HG03439 (cell line): ENCODE measurements around the gene CCDC15.
"Not testable (repeated sequence)": the region's sequence is repeated elsewhere in the genome, so short reads cannot be mapped to it uniquely, and the experiment has no call there.

Experiments
- ATAC-seq: cut with Tn5 transposase; IDR thresholded peaks from one replicate; pipeline ENCODE4 v1.9.1; 2021; ENCODE audit warnings: mild to moderate bottlenecking, moderate library complexity; ENCODE audit not compliant: unreplicated experiment

CCDC15 gene

GRCh38 chr11:124988063-124988462 is 34.1 kb downstream of the CCDC15 start:
- no peak for ATAC-seq

DNA sequence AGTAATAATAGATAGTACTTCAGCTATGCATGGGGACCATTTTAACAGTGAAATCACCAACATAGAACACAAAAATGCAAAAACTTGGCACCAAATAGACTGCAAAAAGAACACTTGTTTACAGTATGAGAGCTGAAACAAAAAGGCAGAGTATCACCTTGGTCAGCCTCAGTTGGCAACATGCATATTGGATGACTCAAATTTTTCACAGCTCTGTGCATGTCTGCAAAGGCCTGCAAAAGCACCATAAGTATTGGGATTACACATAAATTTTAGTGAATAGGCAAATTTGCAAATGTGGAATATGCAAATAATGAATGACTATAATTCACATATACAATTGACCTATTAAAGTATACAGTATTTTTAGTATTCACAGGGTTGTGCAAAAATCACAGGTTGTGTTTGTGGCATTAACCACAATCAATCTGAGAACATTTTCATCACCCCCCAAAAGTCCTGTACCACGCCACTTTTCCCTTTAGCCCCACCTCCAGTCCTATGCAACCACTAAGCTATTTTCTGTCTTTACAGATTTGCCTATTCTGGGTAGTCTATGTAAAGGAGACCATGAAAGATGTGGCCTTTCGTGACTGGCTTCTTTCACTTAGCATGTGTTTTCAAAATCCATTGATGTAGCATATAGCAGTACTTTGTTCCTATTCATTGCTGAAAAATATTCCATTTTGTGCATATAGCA is 47.2 kb downstream of the CCDC15 start:
- ATAC-seq: no peak

DNA sequence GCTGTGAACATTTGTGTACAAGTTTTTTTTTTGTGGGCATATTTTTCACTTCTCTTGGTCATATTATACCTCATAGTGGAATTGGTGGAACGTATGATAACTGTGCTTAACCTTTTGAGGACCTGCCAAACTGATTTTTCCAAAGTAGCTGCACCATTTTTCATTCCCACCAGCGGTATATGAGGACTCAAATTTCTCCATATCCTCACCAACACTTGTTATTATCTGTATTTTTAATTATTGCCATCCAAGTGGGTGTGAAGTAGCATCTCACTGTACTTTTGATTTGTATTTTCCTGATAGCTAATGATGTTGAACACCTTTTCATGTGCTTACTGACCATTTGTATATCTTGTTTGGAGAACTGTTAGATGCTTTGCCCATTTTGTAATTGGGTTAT is 47.8 kb downstream of the CCDC15 start:
- no peak for ATAC-seq

- no peak for ATAC-seq
Observed at GRCh38 chr11:125005491-125005890, 51.5 kb downstream of the CCDC15 start.

GRCh38 chr11:125016413-125016812 is 62.4 kb downstream of the CCDC15 start:
- ATAC-seq: no peak

- ATAC-seq: no peak
Observed at GRCh38 chr11:125020342-125020741, 66.3 kb downstream of the CCDC15 start.

GRCh38 chr11:125022551-125022950 is 68.5 kb downstream of the CCDC15 start:
- ATAC-seq: no peak

GRCh38 chr11:125025968-125026367 is 72.0 kb downstream of the CCDC15 start:
- no peak for ATAC-seq

GRCh38 chr11:125029431-125029830 is 75.4 kb downstream of the CCDC15 start:
- ATAC-seq: not testable (repeated sequence)

- ATAC-seq: no peak
Observed at GRCh38 chr11:125036933-125037332, 82.9 kb downstream of the CCDC15 start.

DNA sequence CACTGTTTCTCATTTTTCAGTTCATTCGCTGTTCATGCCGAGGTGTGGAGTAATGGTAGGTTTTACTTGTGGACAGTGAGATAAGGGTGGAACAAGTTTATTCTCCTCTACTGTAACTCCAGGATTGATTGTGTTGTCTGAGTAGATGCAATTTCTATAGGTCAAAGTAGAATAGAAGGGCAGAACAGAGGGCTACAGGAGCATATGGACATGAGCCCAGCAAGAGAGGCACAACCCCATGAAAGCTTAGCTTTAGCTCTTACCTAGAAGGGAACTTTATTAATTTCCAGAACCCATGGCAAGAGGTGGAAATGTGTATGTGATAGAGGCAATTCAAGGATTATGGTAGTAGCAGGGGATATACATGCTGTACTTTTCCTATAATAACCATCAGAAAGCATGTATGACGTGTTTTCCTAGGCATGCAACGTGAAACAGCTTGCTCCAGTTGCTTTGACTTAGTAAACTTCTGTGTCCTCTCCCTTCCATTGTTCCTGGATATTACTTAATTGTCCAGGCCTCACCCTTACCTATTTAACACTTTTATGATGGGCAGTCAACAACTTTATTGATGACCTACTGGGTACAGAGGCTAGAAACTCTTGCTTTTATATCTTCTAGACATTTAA is 95.3 kb downstream of the CCDC15 start:
- no peak for ATAC-seq

- ATAC-seq: no peak
Observed at GRCh38 chr11:125052047-125052446, 98.0 kb downstream of the CCDC15 start.

- ATAC-seq: no peak
Observed at GRCh38 chr11:125053167-125053566, 99.2 kb downstream of the CCDC15 start.

- no peak for ATAC-seq
Observed at GRCh38 chr11:125055107-125055715, 101.2 kb downstream of the CCDC15 start.

GRCh38 chr11:125056111-125056510 is 102.1 kb downstream of the CCDC15 start:
- ATAC-seq: not testable (repeated sequence)

GRCh38 chr11:125056931-125057692 is 103.1 kb downstream of the CCDC15 start:
- no peak for ATAC-seq

DNA sequence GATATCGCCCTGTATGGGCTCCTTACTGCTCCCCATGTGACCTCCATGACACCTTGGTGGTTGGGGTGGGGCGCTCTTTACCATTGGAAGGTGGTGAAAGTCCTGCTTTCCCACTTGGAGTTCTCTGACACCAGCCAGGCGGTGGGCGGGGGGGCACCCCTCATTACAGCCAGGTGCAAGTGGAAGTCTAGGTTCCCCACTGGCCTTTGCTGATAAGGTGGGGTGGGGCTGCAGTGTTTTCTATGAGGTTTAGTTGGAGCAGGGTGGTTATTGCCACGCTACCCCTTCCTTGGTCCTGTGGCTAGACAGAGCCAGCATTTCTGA is 103.7 kb downstream of the CCDC15 start:
- no peak for ATAC-seq

- no peak for ATAC-seq
Observed at GRCh38 chr11:125061281-125061680, 107.3 kb downstream of the CCDC15 start.

DNA sequence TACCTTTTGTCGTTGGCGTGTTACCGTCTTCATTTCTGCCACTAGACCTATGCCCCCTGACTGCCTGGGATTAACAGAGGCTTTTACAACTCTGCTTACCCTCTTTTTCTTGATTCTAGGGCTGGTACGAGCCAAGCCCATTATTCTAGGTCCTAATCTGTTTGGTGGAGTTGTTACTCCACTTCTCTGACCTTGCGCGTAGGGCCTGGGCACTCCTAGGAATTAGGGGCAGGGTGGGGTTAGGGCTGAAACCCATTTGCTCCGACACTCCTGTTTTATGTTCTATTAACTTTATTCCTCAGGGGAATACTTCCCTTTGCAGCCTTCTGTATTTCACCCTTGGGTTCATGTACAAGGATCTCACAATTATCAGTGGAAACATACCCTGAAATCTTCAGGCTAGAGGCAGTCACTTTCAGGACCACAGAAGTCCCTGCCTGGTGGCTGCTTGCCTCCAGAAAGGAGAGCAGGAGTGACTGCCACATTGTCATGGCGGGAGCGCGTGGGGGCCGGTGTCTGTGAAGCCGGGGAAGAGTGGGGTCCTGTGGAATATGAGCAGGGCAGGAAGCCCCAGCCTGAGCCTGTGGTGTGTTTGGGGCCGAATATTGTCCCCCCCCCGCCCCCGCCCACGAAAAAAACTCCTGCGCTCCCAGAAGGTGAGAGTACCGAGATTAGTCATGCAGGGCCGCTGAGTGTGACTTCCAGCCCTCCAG is 108.4 kb downstream of the CCDC15 start:
- no peak for ATAC-seq

- peak; percentile 84 for ATAC-seq
Observed at GRCh38 chr11:125062931-125063428, 109.0 kb downstream of the CCDC15 start, which contains the start of gene SLC37A2. SLC37A2 (plus strand) TSS chr11:125063305; CDS start chr11:125063368, 63 bp downstream.
